Left colon (tissue), 2 donors: Measurements from ENCODE around the gene ZBTB6. TPM values are rescaled to one million over a fixed set of nuclear protein-coding genes. Genes with fewer than 3 reads are reported as not detected.

ENCODE experiments used
- ATAC-seq: fragments of 200-7000 bp; cut with Tn5 transposase; one replicate; pipeline ENCODE4 v1.9.1; 2020; ENCODE audit warnings: mild to moderate bottlenecking, moderate library complexity
- DNase-seq, 2 donors: peaks; one replicate each; pipeline ENCODE4 v3.0.0-alpha.2; 2020
- intact Hi-C, 2 donors: fragments of 100-400 bp; cut with DNase I in 1 of 2; cut with micrococcal nuclease in 1 of 2; formaldehyde crosslinking; loops; one replicate each; pipeline versions ENCODE4 v1.11.2 to v1.14.0; 2022; cut with DNase I, micrococcal nuclease
- long read RNA-seq: library from polyadenylated mRNA; unstranded; transcript quantifications from one replicate; pipeline ENCODE4 v2.0.0, GENCODE V29; 2021
- total RNA-seq, 2 donors: library from RNA; stranded (reverse); fragmentation: NEBNext Ultra II Directional; extraction: Animal tissue kit (Norgen Biotek cat#: 25700); gene quantifications; one replicate each; pipeline ENCODE4 v1.2.1, GENCODE V29; 2021
- donor health status: DM: no; HTN: no; CAD: no.
- donor health status: DM: yes; HTN: yes; CAD: no.

Gene ZBTB6
- 1 to 10 TPM; 6.1 to 7.6 TPM for total RNA-seq
- long read RNA-seq, full-length matches to known transcripts = 4 of 6 reads
- long read RNA-seq, partial matches to known transcripts = 2 of 6 reads
- long read RNA-seq, other reads (novel, unspliced or antisense) = 0 of 6 reads

DNA sequence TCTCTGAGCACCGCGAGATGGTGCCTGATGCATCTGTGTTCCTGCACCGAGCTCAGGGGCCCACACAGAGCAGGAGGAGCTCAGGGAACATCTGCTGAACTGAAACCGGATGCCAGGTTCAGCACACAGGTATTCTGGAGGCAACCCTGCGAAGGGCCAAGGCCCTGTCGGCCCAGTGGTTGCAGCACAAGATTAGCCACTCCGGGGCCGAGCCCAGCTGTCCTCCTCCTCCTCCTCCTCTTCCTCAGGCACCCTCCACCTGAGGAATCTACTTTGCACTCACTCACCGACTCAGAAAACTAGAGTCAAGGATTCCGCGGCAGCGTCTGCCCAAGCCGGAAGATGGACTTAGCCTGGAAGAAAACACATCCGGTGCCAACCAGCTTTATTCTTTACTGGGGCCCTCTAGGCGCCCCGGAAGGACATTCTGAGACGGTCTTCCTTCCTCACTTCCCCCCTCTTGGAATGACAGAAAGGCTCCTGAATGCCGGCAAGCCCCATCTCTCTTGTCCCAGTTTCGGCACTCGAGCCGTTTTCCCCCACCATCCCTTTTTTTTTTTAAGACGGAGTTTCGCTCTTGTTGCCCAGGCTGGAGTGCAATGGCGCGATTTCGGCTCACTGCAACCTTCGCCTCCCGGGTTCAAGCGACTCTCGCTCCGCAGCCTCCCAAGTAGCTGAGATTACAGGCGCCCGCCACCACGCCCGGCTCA lies at the start of gene ZBTB6:
Gene ZBTB6, minus strand, starts transcription at position 360 of the 710 bp plus-strand sequence. CDS start 1,251 bp downstream, outside the sequence.
- DNase-seq = peak; percentile 78 to 80
- intact Hi-C loops = no loop called here

DNA sequence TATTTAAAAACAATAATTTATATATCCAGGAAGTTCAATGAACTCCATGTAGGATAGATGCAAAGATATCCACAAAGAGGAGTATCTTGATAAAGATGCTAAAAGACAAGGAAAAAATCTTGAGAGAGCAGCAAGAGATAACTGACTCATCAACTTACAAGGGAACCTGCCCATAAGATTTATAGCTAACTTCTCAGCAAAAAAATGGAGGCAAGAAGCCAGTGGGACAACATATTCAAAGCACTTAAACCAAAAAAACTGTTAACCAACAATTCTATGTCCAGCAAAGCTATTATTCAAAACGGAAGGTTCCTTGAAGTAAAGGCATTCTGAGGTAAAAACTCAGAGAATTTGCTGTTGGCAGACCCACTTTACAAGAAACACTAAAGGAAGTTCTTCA lies 48.0 kb upstream of the ZBTB6 start:
- no peak for ATAC-seq
- no peak for DNase-seq
- intact Hi-C loops = no loop called here

More for the DNA sequence above, at the start of gene ZBTB6:
- ATAC-seq = peak; percentile 98

- intact Hi-C loops = no loop called here
- DNase-seq (no peak), ATAC-seq (no peak)
These were observed 42.8 kb upstream of the ZBTB6 start for GRCh38 chr9:122955961-122956360.

- intact Hi-C loops = no loop called here
- peak; percentile 73 for ATAC-seq
- DNase-seq = no peak
These were observed 41.1 kb upstream of the ZBTB6 start for GRCh38 chr9:122954253-122954691.

DNA sequence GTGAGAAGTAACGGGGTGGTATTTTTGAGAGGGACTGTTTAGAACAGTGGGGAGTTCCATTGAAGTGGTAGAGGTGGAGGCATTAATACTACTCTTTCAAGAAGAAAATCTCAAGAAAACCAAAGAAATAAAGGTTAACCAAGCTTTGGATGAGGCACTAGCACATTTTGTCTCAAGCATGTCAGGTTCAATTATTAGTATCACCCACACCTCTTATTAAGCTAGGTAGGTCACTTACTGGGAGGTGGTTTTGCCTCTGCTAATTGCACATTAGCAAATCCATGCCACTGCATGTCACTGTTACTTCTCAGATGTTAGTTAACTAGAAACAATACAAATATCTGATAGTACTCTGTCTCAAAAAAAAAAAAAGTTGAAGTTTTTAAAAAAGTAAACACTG lies 37.9 kb upstream of the ZBTB6 start:
- ATAC-seq (no peak), DNase-seq (no peak)
- intact Hi-C loops = no loop called here

- DNase-seq (no peak), ATAC-seq (peak; percentile 56)
- intact Hi-C loops = no loop called here
These were observed 37.1 kb upstream of the ZBTB6 start for GRCh38 chr9:122950263-122950662.

DNA sequence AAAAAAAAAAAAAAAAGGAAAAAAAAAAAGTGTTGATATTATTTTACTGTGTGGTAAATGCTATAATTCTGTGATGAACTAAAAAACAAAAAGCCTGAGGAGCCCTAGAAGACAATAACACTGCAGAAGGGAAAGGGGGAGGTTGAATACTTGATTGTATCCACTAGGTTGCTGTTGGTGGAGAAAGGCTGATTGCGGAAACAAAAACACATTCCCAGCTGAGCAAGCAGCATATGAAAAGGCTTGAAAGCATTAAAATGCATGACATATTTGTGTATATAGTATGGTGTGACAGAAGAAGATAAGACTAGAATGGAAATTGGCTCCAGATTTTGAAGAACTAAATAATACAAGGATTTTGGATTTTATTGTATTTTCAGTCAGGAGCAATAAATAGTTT lies 36.6 kb upstream of the ZBTB6 start:
- no peak for ATAC-seq
- intact Hi-C loops = no loop called here
- DNase-seq = no peak

- intact Hi-C loops = no loop called here
- DNase-seq (no peak), ATAC-seq (no peak)
These were observed 35.2 kb upstream of the ZBTB6 start for GRCh38 chr9:122948313-122948712.

GRCh38 chr9:122946461-122947005 lies 33.4 kb upstream of the ZBTB6 start:
- ATAC-seq (no peak), DNase-seq (no peak)
- intact Hi-C loops = no loop called here

- DNase-seq = no peak
- no peak for ATAC-seq
- intact Hi-C loops = no loop called here
These were observed 32.1 kb upstream of the ZBTB6 start for GRCh38 chr9:122944960-122945888.

DNA sequence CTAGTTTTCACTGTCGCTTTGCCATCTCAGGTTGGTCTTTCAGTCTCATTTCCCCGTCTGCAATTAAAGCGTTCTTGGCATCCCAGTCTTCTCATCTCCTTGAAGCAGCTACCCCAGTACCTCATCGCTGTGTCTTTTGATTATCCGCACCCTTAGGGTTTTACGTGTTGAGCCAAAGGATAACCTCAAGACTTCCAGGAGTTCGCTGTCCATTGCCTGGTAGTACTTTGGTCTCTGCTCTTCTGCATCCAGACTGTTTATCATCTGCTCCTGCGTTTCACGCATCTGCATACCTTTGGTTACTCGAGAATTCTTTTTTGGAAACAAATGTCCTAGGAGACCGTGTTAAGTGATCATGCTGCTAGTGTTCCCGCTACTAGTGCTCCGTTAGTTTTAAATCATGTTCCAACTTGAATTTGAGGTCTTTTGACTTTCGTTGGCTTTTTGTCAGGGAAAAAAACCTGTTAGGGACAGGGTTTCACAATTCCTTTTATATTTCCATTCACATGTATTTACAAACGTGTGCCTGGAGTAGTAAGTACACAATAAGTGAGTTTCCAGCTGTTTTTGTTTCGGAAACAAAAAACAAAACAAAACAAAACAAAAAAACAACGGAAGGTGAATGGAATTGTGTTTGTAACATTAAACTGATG lies 28.6 kb upstream of the ZBTB6 start:
- intact Hi-C loops = no loop called here
- DNase-seq = no peak
- ATAC-seq = peak; percentile 43

DNA sequence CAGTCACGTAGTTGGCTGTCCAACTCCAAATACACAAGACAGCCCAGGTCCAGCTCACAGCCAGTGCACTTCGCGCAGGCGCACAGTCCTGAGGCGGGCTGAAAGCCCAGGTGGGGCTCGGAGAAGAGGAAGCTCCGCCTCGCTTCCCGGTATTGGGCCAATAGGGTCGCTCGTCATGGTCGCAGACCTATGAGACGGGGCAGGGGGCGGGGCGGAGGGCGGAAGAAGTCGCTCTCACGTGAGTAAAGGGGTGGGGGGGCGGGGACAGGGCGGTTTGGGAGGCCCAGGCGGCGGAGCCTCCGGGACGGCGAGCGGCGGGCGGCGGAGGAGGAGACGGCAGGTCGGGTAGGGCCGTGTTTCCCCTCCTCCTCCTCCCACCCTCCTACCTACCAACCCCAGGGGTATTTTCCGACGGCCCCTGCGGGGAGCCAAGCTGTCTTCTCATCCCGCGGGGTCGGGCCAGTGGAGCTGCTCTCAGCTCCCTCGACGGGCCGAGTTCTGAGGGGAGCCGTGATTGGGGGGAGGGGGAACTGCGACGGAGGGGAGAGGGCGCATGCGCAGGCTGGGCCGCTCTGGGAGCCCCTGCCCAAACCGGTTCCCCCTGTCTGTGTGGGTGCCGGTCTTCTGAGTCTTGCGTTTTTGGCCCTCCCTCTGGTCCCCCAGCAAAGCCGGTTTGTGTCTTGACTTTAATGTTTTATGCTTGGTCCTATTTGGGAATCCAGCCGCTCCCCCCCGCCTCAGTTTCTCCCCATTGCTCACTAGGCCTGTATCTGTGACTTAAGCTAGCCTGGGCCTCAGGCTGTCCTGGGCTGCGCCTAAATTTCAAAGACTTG lies 27.8 kb upstream of the ZBTB6 start, which contains the start of gene RABGAP1:
Gene RABGAP1, plus strand, starts transcription at position 272 of the 833 bp plus-strand sequence. CDS start 16,040 bp downstream, outside the sequence.
- DNase-seq (peak; percentile 100), ATAC-seq (peak; percentile 94)
- intact Hi-C loops = no loop called here

- intact Hi-C loops = no loop called here
- DNase-seq = no peak
- ATAC-seq = peak; percentile 13
These were observed 27.3 kb upstream of the ZBTB6 start for GRCh38 chr9:122940454-122940748.

GRCh38 chr9:122939601-122940000 lies 26.5 kb upstream of the ZBTB6 start:
- ATAC-seq = no peak

DNA sequence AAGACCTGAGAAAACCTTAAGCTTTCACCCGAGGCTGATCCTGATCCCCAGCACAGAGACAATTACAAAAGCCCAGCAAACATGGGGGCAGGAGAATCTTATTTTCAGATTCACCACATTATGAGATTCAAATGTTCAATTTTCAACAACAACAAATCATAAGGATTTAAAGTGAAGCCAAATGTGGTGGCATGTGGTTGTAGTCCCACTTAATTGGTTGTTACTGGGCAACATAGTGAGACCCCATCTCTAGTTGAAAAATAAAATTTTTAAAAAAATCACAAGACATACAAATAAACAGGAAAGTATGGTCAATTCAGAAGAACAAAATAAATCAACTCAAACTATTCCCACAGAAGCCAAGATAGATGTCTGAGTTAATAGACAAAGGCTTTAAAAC lies 23.8 kb upstream of the ZBTB6 start:
- intact Hi-C loops = no loop called here
- no peak for DNase-seq
- ATAC-seq = no peak

More at GRCh38 chr9:122939601-122940000, 26.5 kb upstream of the ZBTB6 start:
- DNase-seq = no peak
- intact Hi-C loops = no loop called here

DNA sequence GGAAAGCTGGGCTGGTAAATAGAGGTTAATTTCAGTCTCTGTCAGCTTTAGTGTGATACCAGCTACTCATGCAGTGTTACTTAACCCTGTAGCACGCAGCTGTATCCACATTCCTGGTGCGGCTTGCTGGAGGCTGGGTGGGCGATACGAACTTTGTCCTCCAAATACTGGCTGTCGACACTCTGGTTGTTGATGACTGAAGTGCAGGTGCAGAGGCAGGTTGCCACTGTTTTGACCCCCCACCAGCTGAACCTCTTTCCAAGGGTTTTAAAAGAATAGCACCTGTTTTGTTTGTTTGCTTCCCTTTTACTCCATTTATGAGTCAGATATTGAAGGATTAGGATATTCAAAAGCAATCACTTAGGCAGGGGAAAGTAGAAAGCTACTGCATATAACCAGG lies 23.3 kb upstream of the ZBTB6 start:
- intact Hi-C loops = no loop called here
- ATAC-seq (no peak), DNase-seq (no peak)

DNA sequence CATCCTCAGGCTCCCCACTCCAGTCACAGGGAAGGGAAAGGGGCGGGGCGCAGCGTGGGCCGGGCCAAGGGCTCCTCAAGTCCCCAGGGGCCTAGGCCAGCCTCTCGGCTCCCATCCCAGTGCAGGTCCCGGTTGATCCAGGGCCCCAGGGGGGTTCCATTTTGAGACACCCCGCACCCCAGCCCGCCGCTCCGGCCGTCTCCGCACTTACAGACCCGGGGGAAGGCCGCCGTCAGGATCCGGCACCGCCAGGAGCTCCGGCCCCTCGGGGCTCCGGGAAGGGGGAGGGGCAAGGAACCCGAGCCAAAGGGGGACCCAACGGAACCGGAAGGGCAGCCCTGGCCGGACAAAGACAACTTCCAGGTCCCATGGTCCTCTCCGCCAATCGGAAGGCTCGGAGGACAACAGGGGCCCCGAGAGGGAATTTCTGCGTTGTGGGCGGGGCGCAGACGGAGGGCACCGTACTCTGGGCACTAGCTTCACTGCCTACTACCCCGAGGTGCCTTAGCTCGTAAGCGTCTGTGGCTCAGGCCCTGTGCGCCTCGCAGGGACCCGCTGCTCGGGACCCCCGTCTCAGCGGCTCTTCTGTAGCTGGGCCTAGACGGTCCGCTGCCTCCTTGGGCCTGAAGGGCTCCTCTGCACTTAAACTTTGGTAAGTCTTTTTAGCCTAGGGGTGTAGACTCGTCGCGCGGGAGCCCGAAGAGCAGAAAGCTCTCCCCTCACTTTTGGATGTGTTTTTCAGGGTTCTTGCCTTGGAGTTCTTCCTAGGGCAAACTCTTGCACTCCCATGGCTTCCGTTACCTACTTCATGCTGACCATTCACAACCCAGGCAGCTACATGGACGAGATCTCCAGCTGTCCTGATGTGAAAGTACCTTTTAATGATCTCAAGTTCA lies 18.4 kb upstream of the ZBTB6 start, which contains the start of gene ZBTB26:
Gene ZBTB26, minus strand, starts transcription at position 287 of the 896 bp plus-strand sequence. CDS start 11,578 bp downstream, outside the sequence.
- peak; percentile 99 for ATAC-seq
- intact Hi-C loops = no loop called here
- DNase-seq = peak; percentile 95 to 97
